NCI-H524 (cell line): ENCODE measurements around the gene ZNF629.

Experiments
- DNase-seq, 2 experiments: peaks; one replicate each; lab custom pipeline; 2025; lab: John Stamatoyannopoulos, UW

Gene ZNF629

DNA sequence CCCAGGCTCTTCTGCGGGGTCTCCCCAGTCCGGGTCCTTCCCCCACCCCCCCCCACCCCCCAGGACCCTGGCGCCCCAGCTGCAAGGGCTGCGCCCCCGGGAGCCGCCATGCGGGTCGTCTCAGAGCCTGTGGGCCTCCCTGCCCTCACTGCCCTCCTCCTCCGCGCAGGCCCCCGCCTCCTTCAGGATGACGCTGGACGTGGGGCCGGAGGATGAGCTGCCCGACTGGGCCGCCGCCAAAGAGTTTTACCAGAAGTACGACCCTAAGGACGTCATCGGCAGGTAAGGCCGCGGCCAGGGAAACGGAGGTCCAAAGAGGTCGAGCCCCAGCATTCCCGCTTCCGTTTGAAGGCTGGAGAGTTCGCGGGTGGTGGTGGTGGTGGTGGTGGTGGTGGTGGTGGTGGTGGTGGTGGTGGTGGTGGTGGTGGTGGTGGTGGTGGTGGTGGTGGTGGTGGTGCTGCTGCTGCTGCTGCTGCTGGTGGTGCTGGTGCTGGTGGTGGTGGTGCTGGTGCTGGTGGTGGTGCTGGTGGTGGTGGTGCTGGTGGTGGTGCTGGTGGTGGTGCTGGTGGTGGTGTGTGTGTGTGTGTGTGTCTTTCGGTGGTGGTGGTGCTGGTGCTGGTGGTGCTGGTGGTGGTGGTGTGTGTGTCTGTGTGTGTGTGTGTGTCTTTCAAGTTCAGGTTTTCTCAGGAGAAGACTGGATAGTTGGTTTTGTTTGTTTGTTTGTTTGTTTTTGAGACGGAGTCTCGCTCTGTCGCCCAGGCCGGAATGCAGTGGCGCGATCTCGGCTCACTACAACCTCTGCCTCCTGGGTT lies 38.2 kb downstream of the ZNF629 start:
- DNase-seq: peak in 1 of 2 experiments; percentile 49

DNA sequence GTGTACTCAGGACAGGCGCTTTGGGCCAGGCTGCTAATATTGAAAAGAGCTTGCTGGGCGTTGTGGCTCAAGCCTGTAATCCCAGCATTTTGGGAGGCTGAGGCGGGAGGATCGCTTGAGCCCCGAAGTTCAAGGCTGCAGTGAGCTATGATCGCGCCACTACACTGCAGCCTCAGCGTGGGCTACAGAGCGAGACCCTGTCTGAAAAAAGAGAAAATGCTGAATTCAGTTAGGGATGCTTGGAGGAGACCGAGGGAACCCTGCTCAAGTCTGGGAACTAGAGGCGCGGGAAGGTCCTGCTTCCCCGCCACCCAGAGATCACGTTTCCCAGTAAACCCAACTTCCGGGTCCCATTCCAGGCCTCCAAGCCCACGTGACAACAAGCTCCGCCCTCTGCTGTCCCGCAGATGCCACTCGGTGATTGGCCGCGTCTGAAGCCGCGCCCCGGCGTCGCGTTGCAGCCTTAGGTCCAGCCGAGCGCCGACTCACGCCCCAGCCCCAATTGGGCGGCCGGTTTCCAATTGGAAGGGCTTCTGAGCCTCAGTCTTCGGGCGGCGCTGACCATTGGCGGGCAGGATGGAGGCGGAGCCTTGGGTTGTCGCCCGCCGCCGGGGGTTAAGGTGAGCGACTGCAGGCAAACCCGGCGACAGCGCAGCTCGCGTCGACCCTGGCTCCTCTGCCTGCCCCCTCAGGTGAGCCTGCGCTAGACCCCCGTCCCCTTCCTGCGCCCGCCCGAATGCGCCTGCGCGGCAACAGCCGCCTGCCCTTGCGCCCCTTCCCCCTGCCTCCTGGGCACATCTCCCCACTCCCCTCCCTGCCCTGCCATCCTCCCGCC lies 39.0 kb downstream of the ZNF629 start, which contains the start of gene PHKG2:
Gene PHKG2 (plus strand): TSS at position 627 of the 835 bp plus-strand sequence. CDS start 396 bp downstream, outside the sequence.
- peak; percentile 99 to 100 for DNase-seq

DNA sequence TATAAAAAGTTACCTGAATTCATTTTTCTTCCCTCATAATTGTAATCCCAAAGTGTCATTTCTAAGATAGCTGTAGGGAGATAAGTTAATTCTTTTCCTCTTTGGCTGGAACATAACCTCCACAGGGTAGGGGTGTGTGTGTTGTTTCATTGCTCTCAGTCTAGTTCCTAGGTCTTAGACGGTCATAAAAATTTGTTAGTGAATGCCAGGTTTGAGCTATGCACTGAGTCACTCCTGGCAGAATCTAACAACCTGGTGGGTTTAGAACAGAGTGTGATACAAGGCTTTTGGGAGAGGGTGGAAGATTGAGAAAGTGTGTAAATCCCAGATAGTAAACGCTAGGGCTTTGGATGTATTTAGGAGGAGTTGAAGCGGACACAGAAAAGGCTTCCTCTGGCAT lies 39.7 kb downstream of the ZNF629 start:
- no peak for DNase-seq

DNA sequence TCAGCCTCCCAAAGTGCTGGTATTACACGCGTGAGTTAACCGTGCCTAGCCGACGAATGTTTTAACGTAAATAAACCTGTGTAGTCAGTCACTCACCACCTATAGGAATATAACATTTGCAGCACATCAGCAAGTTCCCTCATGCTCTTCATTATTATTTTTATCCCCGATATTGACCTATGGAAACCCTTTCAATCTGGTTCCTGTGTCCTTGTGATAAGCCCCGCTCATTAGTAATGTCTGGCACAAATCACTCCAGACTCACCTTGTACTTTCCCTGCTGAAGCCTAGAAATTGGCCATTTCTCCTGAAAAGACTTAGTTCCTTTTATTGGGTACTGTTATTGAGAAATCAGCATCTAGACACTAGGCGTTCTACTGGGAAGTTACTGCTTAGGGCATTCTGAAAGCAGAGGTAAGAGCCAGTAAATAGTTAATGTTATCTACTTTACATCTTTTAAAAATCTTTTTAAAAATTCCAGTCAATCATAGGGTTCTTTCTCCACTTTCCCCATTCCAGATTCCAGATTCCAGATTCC lies 40.3 kb downstream of the ZNF629 start:
- DNase-seq: no peak

DNA sequence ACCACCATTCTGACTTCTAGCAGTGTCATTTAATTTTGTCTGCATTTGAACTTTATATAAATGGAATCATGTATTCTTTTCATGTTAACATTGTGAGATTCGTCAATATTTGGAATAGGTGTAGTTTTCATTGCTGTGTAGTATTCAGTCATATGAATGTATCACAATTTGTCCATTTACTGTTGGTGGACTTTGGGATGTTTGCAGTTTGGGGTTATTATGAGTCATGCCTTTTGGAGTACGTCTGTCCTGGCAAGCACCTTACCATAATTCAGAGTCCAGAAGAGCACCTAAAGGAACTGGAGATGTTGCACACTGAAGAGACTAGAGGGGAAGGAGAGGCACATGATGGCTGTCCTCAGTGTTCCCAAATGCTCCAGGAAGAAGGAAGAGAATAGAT lies 41.9 kb downstream of the ZNF629 start:
- no peak for DNase-seq

DNA sequence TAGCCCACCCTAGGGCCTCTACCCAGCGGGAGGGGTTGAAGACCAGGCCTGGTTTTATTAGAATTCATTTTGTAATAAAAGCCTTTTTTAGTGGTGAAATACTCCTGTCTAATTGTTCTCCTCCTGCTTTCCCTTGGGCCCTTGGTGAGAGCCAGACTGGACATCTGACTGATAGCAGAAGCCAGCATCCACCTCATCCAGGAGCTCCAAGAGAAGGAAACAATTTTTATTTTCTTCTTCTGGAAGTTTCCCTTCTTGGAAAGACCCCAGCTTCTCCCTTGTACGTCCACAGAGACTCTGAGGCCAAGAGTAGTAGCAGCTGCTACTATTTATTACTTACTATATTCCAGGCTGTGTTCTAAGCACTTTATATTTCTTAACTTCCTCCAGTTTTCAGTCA lies 42.8 kb downstream of the ZNF629 start:
- DNase-seq: no peak

DNA sequence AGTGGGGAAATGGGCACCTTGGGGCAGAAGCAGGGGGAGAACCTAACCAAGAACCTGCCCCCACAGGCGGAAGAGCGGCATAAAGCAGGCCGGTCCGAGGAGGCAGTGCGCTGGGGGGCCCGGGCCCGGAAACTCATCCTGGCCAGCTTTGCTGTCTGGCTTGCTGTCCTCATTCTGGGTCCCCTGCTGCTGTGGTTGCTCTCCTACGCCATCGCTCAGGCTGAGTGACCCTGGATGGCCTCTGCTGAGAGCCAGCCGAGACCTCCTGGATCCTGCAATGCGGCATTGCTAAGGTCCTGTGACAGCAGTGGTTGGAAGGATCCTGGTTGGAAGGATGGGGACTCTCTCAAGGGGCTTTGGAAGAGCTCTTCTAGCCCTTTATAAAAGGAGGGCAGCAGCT lies 43.3 kb downstream of the ZNF629 start:
- no peak for DNase-seq

DNA sequence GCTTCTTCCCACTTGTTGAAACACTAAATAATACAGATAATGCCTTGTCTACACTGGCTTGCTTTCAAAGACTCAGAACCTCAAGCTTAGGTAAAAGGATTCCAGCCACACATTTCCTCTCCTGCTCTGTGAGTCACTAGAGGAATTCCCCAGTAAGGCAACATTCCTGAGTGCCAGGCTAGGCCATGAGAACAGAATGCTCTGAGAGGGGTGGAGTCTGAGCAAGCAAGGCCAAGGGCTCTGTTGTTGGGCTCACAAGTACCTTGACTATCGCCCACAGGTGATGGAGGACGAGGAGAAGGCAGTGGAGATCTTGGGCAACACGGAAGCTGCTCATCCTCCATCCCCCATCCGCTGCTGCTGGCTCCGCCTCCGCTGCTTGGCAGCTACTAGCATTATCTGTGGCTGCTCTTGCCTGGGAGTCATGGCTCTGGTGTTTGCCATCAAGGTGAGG lies 45.5 kb downstream of the ZNF629 start:
- no peak for DNase-seq

DNA sequence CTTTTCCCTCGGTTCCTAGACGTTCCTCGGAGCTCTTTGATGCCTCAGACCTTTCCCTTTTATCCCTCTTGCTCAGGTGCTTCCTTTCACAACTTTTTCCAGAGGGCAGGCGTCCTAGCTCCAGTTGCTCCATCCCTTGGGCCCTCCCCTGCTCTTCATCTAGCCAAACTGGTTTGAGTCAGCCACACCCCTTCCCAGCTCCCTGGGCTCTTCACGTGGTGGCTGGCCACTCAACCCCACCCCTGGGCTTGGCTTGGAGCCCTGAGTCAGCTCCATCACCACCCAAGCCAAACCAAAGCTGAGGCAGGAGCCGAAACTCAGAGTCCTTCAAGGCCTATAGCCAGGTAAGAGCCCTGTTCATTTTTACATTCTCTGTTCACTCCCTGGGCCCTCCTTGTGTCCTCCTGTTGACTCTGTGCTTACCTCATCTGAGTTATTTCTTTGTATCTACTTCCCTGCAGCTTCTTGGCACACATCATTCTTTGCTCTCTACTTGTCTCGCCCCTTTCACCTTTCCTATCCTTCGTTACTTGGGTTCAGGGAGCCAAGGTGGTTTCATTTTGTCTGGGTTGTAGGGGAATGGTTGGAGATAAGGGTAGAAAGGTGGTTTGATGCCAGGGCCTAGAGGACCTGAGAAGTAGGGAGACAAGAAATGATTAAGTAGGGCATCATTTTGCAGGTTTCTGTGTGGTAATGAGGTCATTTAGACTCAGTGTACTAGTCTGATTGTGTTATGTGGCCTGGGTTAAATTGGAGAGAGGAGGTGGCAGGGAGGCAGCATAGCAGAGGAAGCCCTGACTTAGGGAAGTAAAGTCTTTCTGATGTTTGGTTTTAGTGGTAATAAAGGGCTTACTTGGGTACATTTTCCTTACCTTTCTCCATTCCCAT lies 46.4 kb downstream of the ZNF629 start:
- DNase-seq: no peak

DNA sequence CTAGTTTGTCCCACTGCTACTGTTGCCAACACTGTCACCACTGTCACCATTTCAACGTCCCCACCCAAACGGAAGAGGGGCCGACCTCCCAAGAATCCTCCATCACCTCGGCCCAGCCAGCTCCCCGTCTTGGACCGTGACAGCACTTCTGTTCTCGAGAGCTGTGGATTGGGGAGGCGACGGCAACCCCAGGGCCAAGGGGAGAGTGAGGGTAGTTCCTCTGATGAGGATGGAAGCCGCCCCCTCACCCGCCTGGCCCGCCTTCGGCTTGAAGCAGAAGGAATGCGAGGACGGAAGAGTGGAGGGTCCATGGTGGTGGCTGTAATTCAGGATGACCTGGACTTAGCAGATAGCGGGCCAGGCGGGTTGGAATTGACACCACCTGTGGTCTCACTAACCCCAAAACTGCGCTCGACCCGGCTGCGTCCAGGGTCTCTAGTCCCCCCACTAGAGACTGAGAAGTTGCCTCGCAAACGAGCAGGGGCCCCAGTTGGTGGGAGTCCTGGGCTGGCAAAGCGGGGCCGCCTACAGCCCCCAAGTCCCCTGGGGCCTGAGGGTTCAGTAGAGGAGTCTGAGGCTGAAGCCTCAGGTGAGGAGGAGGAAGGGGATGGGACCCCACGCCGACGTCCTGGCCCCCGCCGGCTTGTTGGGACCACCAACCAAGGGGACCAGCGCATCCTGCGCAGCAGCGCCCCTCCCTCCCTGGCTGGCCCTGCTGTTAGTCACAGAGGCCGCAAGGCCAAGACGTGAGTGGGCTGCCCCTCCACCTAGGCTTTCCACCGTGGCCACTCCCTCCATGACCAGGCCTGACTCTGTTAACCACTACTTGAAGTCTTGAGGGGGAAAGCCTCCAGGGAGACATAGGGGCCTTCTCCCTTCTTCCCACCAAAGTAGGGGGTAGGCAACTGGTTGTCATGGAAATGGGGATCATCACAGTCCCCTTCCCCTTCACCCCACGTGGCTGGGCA lies 47.7 kb downstream of the ZNF629 start:
- no peak for DNase-seq

DNA sequence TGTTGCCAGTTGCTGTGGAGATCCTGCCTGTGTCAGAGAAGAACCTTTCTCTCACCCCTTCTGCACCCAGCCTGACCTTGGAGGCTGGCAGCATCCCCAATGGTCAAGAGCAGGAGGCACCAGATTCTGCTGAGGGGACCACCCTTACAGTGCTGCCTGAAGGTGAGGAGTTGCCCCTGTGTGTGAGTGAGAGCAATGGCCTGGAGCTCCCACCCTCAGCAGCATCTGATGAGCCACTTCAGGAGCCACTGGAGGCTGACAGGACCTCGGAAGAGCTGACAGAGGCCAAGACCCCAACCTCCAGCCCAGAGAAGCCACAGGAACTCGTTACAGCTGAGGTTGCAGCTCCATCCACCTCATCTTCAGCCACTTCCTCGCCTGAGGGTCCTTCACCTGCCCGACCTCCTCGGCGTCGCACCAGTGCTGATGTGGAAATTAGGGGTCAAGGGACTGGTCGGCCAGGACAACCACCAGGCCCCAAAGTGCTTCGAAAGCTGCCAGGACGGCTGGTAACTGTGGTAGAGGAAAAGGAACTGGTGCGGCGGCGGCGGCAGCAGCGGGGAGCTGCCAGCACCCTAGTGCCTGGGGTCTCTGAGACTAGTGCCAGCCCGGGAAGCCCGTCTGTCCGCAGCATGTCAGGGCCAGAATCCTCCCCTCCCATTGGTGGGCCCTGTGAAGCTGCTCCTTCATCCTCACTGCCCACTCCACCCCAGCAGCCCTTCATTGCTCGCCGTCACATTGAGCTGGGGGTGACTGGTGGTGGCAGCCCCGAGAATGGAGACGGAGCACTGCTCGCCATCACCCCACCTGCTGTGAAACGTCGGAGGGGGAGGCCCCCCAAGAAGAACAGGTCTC lies 49.0 kb downstream of the ZNF629 start:
- no peak for DNase-seq

DNA sequence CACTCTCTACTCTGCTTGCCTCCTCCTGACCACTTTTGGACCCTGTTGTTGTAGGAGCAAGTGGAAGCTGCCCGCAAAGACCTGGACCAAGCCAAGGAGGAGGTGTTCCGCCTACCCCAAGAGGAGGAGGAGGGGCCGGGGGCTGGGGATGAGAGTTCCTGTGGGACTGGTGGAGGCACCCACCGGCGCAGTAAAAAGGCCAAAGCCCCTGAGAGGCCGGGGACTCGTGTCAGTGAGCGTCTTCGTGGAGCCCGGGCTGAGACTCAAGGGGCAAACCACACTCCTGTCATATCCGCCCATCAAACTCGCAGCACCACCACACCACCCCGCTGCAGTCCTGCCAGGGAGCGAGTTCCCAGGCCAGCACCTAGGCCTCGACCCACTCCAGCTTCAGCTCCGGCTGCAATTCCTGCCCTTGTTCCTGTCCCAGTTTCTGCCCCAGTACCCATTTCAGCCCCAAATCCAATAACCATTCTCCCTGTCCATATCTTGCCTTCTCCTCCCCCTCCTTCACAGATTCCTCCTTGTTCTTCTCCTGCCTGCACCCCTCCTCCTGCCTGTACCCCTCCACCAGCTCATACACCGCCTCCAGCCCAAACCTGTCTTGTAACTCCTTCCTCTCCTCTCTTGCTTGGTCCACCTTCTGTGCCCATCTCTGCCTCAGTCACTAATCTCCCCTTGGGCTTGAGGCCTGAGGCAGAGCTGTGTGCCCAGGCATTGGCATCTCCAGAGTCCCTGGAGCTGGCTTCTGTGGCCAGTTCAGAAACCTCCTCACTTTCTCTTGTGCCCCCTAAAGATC lies 49.8 kb downstream of the ZNF629 start:
- DNase-seq: no peak

DNA sequence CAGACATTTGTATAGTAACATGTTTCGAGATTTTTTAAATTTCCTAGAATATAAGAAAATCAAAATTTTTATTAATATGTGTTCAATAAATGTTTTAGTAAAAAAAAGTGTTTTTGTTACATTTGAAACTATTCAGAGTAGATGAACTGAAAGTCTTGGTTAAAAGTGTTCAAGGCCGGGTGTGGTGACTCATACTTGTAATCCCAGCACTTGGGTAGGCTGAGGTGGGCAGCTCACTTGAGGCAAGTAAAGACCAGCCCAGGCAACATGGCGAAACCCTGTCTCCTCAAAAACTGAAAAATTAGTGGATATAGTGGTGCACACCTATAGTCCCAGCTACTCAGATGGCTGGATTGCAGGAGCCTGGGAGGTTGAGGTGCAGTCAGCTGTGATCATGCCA lies 55.6 kb downstream of the ZNF629 start:
- DNase-seq: no peak

DNA sequence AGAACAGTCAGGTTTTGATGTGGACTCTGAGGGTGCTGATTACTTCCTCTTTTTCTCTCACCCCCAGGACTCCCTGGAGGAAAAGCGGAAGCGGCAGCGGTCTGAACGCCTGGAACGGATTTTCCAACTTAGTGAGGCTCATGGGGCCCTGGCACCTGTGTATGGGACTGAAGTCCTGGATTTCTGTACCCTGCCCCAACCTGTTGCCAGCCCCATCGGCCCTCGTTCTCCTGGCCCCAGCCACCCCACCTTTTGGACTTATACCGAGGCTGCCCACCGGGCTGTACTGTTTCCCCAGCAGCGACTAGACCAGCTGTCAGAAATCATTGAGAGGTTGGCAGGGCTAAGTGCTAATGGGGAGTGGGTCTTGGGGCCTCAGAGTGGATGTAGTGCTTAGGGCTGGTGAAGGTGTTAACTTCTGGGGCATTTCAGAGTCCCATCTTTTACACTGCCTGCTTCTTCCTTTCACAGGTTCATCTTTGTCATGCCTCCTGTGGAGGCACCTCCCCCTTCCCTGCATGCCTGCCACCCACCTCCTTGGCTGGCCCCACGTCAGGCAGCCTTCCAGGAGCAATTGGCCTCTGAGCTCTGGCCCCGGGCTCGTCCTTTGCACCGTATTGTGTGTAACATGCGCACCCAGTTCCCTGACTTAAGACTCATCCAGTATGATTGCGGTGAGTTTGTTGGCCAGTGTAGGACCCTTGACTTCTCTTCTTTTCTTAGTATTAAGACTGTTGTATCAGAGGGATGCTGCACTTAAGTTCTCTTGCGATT lies 57.9 kb downstream of the ZNF629 start:
- DNase-seq: no peak
